ENCODE results near the gene TAS2R41. TPM values are rescaled to one million over a fixed set of nuclear protein-coding genes. Genes with fewer than 3 reads are reported as not detected.

TAS2R41 gene
- polyA plus RNA-seq, 1 donor (not counting 4 experiments of a cell fraction or from before 2014, with no cell fraction given): not detected

- dilution Hi-C loops (cut with MboI; ENCODE audit: extremely low pct_ligation_motif_present, low sequenced_read_pairs): no loop called here
- H3K9me1 ChIP-seq (ENCODE audit: control insufficient read depth, extremely low read depth, insufficient read depth, low read length): no peaks in the 10 kb centered on the region
- H2AFZ ChIP-seq (ENCODE audit: control insufficient read depth, low read length): no peak overlapping the region
- no peaks in the 10 kb centered on the region for H3K36me3 ChIP-seq (ENCODE audit: control insufficient read depth in 2 of 2, extremely low read depth in 1 of 2, insufficient read depth in 2 of 2, low read length in 2 of 2)
- no peaks in the 10 kb centered on the region for H4K20me1 ChIP-seq (ENCODE audit: control insufficient read depth, extremely low read depth, insufficient read depth, low read length)
- H3K4me2 ChIP-seq (ENCODE audit: control insufficient read depth, extremely low read depth, insufficient read depth, low read depth, low read length): no peak overlapping the region
- TF ChIP-seq EZH2 (IDR thresholded peaks at IDR 0.05; ENCODE audit: low read length): no peak
- H3K4me3 ChIP-seq (ENCODE audit: control insufficient read depth in 2 of 3, extremely low read depth in 1 of 3, insufficient read depth in 2 of 3, low read depth in 1 of 3, low read length in 3 of 3): no peak overlapping the region
- DNase-seq (ENCODE audit: low read depth, low spot score) (no peak), FAIRE-seq (no peak)
- H3K4me1 ChIP-seq (ENCODE audit: control insufficient read depth, extremely low read depth, insufficient read depth, low read length): peaks cover 18% of the 10 kb centered on the region
- H3K9ac ChIP-seq (ENCODE audit: control insufficient read depth, extremely low read depth, insufficient read depth, low read length): no peak overlapping the region
- no peak overlapping the region for H3K27ac ChIP-seq (ENCODE audit: control insufficient read depth, insufficient read depth, low read length)
- no peaks in the 10 kb centered on the region for H3K9me3 ChIP-seq (ENCODE audit: control insufficient read depth, low read depth, low read length)
- no peaks in the 10 kb centered on the region for H3K79me2 ChIP-seq (ENCODE audit: control insufficient read depth, insufficient read depth, low read length)
- H3K27me3 ChIP-seq (ENCODE audit: control insufficient read depth, extremely low read depth, insufficient read depth, low read length): no peaks in the 10 kb centered on the region
Measured at GRCh38 chr7:143436325-143436946, 41.2 kb upstream of the TAS2R41 start.

- no peaks in the 10 kb centered on the region for H3K9me1 ChIP-seq (ENCODE audit: control insufficient read depth, extremely low read depth, insufficient read depth, low read length)
- H3K36me3 ChIP-seq (ENCODE audit: control insufficient read depth in 2 of 2, extremely low read depth in 1 of 2, insufficient read depth in 2 of 2, low read length in 2 of 2): no peaks in the 10 kb centered on the region
- peaks cover 18% of the 10 kb centered on the region for H3K4me1 ChIP-seq (ENCODE audit: control insufficient read depth, extremely low read depth, insufficient read depth, low read length)
- DNase-seq (ENCODE audit: low read depth, low spot score): no peak
- no peaks in the 10 kb centered on the region for H3K27me3 ChIP-seq (ENCODE audit: control insufficient read depth, extremely low read depth, insufficient read depth, low read length)
- no peaks in the 10 kb centered on the region for H4K20me1 ChIP-seq (ENCODE audit: control insufficient read depth, extremely low read depth, insufficient read depth, low read length)
- no peak overlapping the region for H3K27ac ChIP-seq (ENCODE audit: control insufficient read depth, insufficient read depth, low read length)
- H3K4me2 ChIP-seq (ENCODE audit: control insufficient read depth, extremely low read depth, insufficient read depth, low read depth, low read length): no peak overlapping the region
- no peak overlapping the region for H2AFZ ChIP-seq (ENCODE audit: control insufficient read depth, low read length)
- H3K9ac ChIP-seq (ENCODE audit: control insufficient read depth, extremely low read depth, insufficient read depth, low read length): no peak overlapping the region
- no peak overlapping the region for H3K4me3 ChIP-seq (ENCODE audit: control insufficient read depth in 2 of 3, extremely low read depth in 1 of 3, insufficient read depth in 2 of 3, low read depth in 1 of 3, low read length in 3 of 3)
- TF ChIP-seq EZH2 (IDR thresholded peaks at IDR 0.05; ENCODE audit: low read length): no peak
- H3K79me2 ChIP-seq (ENCODE audit: control insufficient read depth, insufficient read depth, low read length): no peaks in the 10 kb centered on the region
- no peak for FAIRE-seq
- dilution Hi-C loops (cut with MboI; ENCODE audit: extremely low pct_ligation_motif_present, low sequenced_read_pairs): no loop called here
- H3K9me3 ChIP-seq (ENCODE audit: control insufficient read depth, low read depth, low read length): no peaks in the 10 kb centered on the region
Measured at GRCh38 chr7:143437578-143437977, 40.1 kb upstream of the TAS2R41 start.

- H3K4me2 ChIP-seq (ENCODE audit: control insufficient read depth, extremely low read depth, insufficient read depth, low read depth, low read length): no peak overlapping the region
- H3K27me3 ChIP-seq (ENCODE audit: control insufficient read depth, extremely low read depth, insufficient read depth, low read length): no peaks in the 10 kb centered on the region
- no peak for TF ChIP-seq EZH2 (IDR thresholded peaks at IDR 0.05; ENCODE audit: low read length)
- TF ChIP-seq CTCF (optimal IDR thresholded peaks at IDR 0.05 in 1 of 3, IDR thresholded peaks at IDR 0.05 in 1 of 3, conservative IDR thresholded peaks at IDR 0.05 in 1 of 3; ENCODE audit: extremely low read depth in 1 of 3, insufficient read depth in 2 of 3, low read length in 3 of 3): no peak
- no peaks in the 10 kb centered on the region for H4K20me1 ChIP-seq (ENCODE audit: control insufficient read depth, extremely low read depth, insufficient read depth, low read length)
- H3K79me2 ChIP-seq (ENCODE audit: control insufficient read depth, insufficient read depth, low read length): no peaks in the 10 kb centered on the region
- H2AFZ ChIP-seq (ENCODE audit: control insufficient read depth, low read length): no peak overlapping the region
- H3K27ac ChIP-seq (ENCODE audit: control insufficient read depth, insufficient read depth, low read length): no peak overlapping the region
- no peaks in the 10 kb centered on the region for H3K9me3 ChIP-seq (ENCODE audit: control insufficient read depth, low read depth, low read length)
- no peaks in the 10 kb centered on the region for H3K36me3 ChIP-seq (ENCODE audit: control insufficient read depth in 2 of 2, extremely low read depth in 1 of 2, insufficient read depth in 2 of 2, low read length in 2 of 2)
- H3K9ac ChIP-seq (ENCODE audit: control insufficient read depth, extremely low read depth, insufficient read depth, low read length): no peak overlapping the region
- H3K4me3 ChIP-seq (ENCODE audit: control insufficient read depth in 2 of 3, extremely low read depth in 1 of 3, insufficient read depth in 2 of 3, low read depth in 1 of 3, low read length in 3 of 3): no peak overlapping the region
- dilution Hi-C loops (cut with MboI; ENCODE audit: extremely low pct_ligation_motif_present, low sequenced_read_pairs): no loop called here
- peaks cover 9% of the 10 kb centered on the region for H3K4me1 ChIP-seq (ENCODE audit: control insufficient read depth, extremely low read depth, insufficient read depth, low read length)
- no peaks in the 10 kb centered on the region for H3K9me1 ChIP-seq (ENCODE audit: control insufficient read depth, extremely low read depth, insufficient read depth, low read length)
- DNase-seq (ENCODE audit: low read depth, low spot score) (no peak), FAIRE-seq (no peak)
Measured at GRCh38 chr7:143439866-143440265, 37.8 kb upstream of the TAS2R41 start.
